K562 (cell line): ENCODE results near the gene TBCC. TPM values are rescaled to one million over a fixed set of nuclear protein-coding genes. Genes with fewer than 3 reads are reported as not detected.

Source experiments
- ATAC-seq: fragments of 200-7000 bp; cut with Tn5 transposase; 3 replicates; pipeline ENCODE4 v1.9.1; 2020; ENCODE audit warnings: moderate library complexity
- BruUV-seq: library from RNA; stranded (reverse); fragments of 400-500 nt; replicated peaks from 2 replicates; lab custom pipeline; 2021; lab: Mats Ljungman, UMichigan
- CTCF ChIA-PET: fragments of 300-600 bp; formaldehyde crosslinking; extraction: SDS; loops from one replicate; lab custom pipeline; 2021; ENCODE audit warnings: low intra/inter-chr PET ratio; lab: Yijun Ruan, JAX
- POLR2A ChIA-PET: fragments of 300-600, 350-650 bp; sonication (Branson Sonifier 250); formaldehyde crosslinking; extraction: SDS; loops from one replicate; lab custom pipeline; 2021; ENCODE audit warnings: antibody characterized with exemption, inconsistent platforms; lab: Yijun Ruan, JAX
- DNase-seq, 4 experiments: peaks; one replicate each; pipeline versions ENCODE4 v3.0.0 to v3.0.0-alpha.2; 2011 to 2018; ENCODE audit warnings: low spot score in 3 of 4, mixed read lengths in 3 of 4; ENCODE audit errors: extremely low read depth in 1 of 4
- FAIRE-seq: peaks from 2 replicates; lab custom pipeline; 2011; peaks lifted over from hg19 to GRCh38; lab: Jason Lieb, UNC
- H2AFZ ChIP-seq: 2 replicates; pipeline ENCODE4 v1.6.0; 2011; ENCODE audit warnings: low read depth, low read length, control low read depth, inconsistent platforms
- H3K27ac ChIP-seq: fragments of 200-600 bp; 3 replicates; pipeline ENCODE4 v1.8.0; 2011; ENCODE audit warnings: low read depth, mild to moderate bottlenecking, control low read depth, inconsistent platforms, low read length, moderate library complexity, mixed read lengths; ENCODE audit errors: extremely low read depth
- H3K27me3 ChIP-seq, 2 experiments: fragments of 300-600 bp in 1 of 2; 2 replicates in 1 of 2; 3 replicates in 1 of 2; pipeline versions ENCODE4 v1.6.0 to v1.8.0; 2011; ENCODE audit warnings: inconsistent platforms in 2 of 2, low read length in 2 of 2, mild to moderate bottlenecking in 1 of 2, mixed read lengths in 1 of 2, moderate library complexity in 1 of 2; ENCODE audit not compliant: control insufficient read depth in 2 of 2, insufficient read depth in 2 of 2
- H3K36me3 ChIP-seq: fragments of 300-600 bp; 3 replicates; pipeline ENCODE4 v1.8.0; 2011; ENCODE audit warnings: mild to moderate bottlenecking, low read length, inconsistent platforms; ENCODE audit not compliant: control insufficient read depth, insufficient read depth
- H3K4me1 ChIP-seq, 2 experiments: fragments of 200-600 bp in 1 of 2; replicated peaks in 1 of 2; 2 replicates in 1 of 2; 3 replicates in 1 of 2; pipeline versions ENCODE4 v1.5.1 to v1.8.0; 2011; ENCODE audit warnings: inconsistent platforms in 2 of 2, low read length in 2 of 2, mild to moderate bottlenecking in 1 of 2, mixed read lengths in 1 of 2, moderate library complexity in 1 of 2; ENCODE audit not compliant: control insufficient read depth in 2 of 2, insufficient read depth in 2 of 2
- H3K4me2 ChIP-seq: 2 replicates; pipeline ENCODE4 v1.6.1; 2011; ENCODE audit warnings: low read length, control low read depth, inconsistent platforms, mixed read lengths; ENCODE audit not compliant: insufficient read depth
- H3K4me3 ChIP-seq: fragments of 200-600 bp; sonication (generic), shearing (Covaris generic); 2 replicates; pipeline ENCODE4 v1.5.1; 2016; ENCODE audit warnings: control low read depth, inconsistent platforms
- H3K79me2 ChIP-seq: fragments of 200-600 bp; 3 replicates; pipeline ENCODE4 v1.8.0; 2011; ENCODE audit warnings: low read length, inconsistent platforms; ENCODE audit not compliant: control insufficient read depth, insufficient read depth
- H3K9ac ChIP-seq, 2 experiments: 2 replicates each; pipeline versions ENCODE4 v1.6.0 to v1.6.1; 2011; ENCODE audit warnings: low read depth in 2 of 2, low read length in 2 of 2, control low read depth in 1 of 2, inconsistent platforms in 1 of 2, mild to moderate bottlenecking in 1 of 2, mixed read lengths in 1 of 2; ENCODE audit not compliant: insufficient read depth in 1 of 2
- H3K9me1 ChIP-seq: one replicate; pipeline ENCODE4 v1.6.0; 2011; ENCODE audit warnings: inconsistent platforms, mild to moderate bottlenecking, low read length, moderate library complexity; ENCODE audit not compliant: control insufficient read depth, insufficient read depth
- H3K9me3 ChIP-seq: replicated peaks from 2 replicates; pipeline ENCODE4 v1.5.1; 2011; ENCODE audit warnings: low read depth, low read length, inconsistent platforms; ENCODE audit not compliant: control insufficient read depth, insufficient read depth
- H4K20me1 ChIP-seq: replicated peaks from 2 replicates; pipeline ENCODE4 v1.6.1; 2011; ENCODE audit warnings: low read length, inconsistent platforms, mixed read lengths; ENCODE audit not compliant: control insufficient read depth, insufficient read depth
- ATF3 ChIP-seq, 2 experiments: fragments of 450-650 bp in 1 of 2; sonication (generic) in 1 of 2; formaldehyde crosslinking in 1 of 2; IDR thresholded peaks in 1 of 2; conservative IDR thresholded peaks in 1 of 2; 2 replicates each; pipeline versions ENCODE4 v1.6.1 to v1.8.1; 2016 to 2023; ENCODE audit warnings: mild to moderate bottlenecking in 2 of 2, moderate library complexity in 2 of 2, inconsistent platforms in 1 of 2, missing genetic modification reagents in 1 of 2
- BRD9 ChIP-seq: fragments of 450-650 bp; IDR thresholded peaks from 2 replicates; pipeline ENCODE4 v1.6.1; 2018; ENCODE audit warnings: low read depth; ENCODE audit not compliant: partially characterized antibody
- HCFC1 ChIP-seq: IDR thresholded peaks from 2 replicates; pipeline ENCODE4 v1.6.1; 2012; ENCODE audit warnings: low read depth, low read length, improper control_type of control experiment
- LARP7 ChIP-seq: fragments of 450-650 bp; IDR thresholded peaks from 2 replicates; pipeline ENCODE4 v1.6.1; 2016
- MBD1 ChIP-seq: fragments of 250-450 bp; sonication (Bioruptor Pico); IDR thresholded peaks from 2 replicates; pipeline ENCODE4 v1.8.0; 2022; ENCODE audit warnings: inconsistent platforms
- SMAD3 ChIP-seq: fragments of 450-650 bp; formaldehyde crosslinking; conservative IDR thresholded peaks from 2 replicates; pipeline ENCODE4 v1.4.0; 2020; ENCODE audit warnings: mild to moderate bottlenecking
- TEAD2 ChIP-seq: fragments of 450-650 bp; IDR thresholded peaks from 2 replicates; pipeline ENCODE4 v1.6.1; 2016; ENCODE audit warnings: missing genetic modification characterization, control low read depth, missing compliant biosample characterization
- TSHZ1 ChIP-seq: fragments of 250-450 bp; sonication (Bioruptor Pico); IDR thresholded peaks from 2 replicates; pipeline ENCODE4 v1.4.0; 2020; ENCODE audit warnings: mild to moderate bottlenecking, moderate library complexity
- ZNF143 ChIP-seq: sonication (generic); formaldehyde crosslinking; IDR thresholded peaks from 2 replicates; pipeline ENCODE4 v1.9.0; 2022; ENCODE audit warnings: mild to moderate bottlenecking, missing genetic modification reagents
- WGBS: fragments of 100-300 bp; shearing (Covaris generic); methylation state at CpG from one replicate; pipeline ENCODE4 v1.1.6; 2016; ENCODE audit warnings: low coverage, mixed read lengths; ENCODE audit not compliant: insufficient coverage; ENCODE audit errors: missing lambda C conversion rate; 5-methylcytosine and 5-hydroxymethylcytosine counted together
- in situ Hi-C: fragments of 300-500 bp; cut with MboI; formaldehyde crosslinking; loops from 4 replicates; pipeline ENCODE4 v1.15.0; 2018; ENCODE audit warnings: inconsistent platforms, mixed read lengths
- intact Hi-C: fragments of 100-400 bp; cut with micrococcal nuclease; formaldehyde crosslinking; loops from 2 replicates; pipeline ENCODE4 v1.14.2; 2022
- polyA plus RNA-seq, 8 experiments: library from polyadenylated mRNA; depleted of rRNA in 4 of 8; stranded (reverse) in 5 of 8; unstranded in 3 of 8; fragments of >200 nt; fragmentation: Nextera tagmentation in 2 of 8; fragmentation: Illumina TruSeq in 1 of 8; extraction: Ambion mirVana in 2 of 8; extraction: Trizol in 1 of 8; gene quantifications; 2 replicates each; pipeline versions ENCODE4 v1.2.1 to v1.2.3, GENCODE V29; 2011 to 2014; ENCODE audit warnings: inconsistent platforms in 1 of 8, missing spikeins in 1 of 8
- total RNA-seq, 7 experiments: library from RNA; depleted of rRNA in 6 of 7; stranded (reverse); fragments of >200 nt in 6 of 7; fragmentation: Illumina TruSeq in 2 of 7; extraction: Trizol in 2 of 7; gene quantifications; 2 replicates each; pipeline versions ENCODE4 v1.2.1 to v1.2.3, GENCODE V29; 2011 to 2021; ENCODE audit warnings: low replicate concordance in 1 of 7
- TF ChIP-seq, protein P1 (sequence below), 3 experiments: fragments of 200-800 bp in 1 of 3; fragments of 250-450 bp in 1 of 3; fragments of 450-650 bp in 1 of 3; sonication (Bioruptor Pico) in 1 of 3; sonication (Bioruptor generic) in 1 of 3; formaldehyde crosslinking in 1 of 3; IDR thresholded peaks; 2 replicates each; pipeline versions ENCODE4 v1.6.1 to v1.8.0; 2016 to 2022; ENCODE audit warnings: mild to moderate bottlenecking in 2 of 3, missing genetic modification characterization in 2 of 3, missing compliant biosample characterization in 1 of 3, moderate library complexity in 1 of 3

TBCC gene
- total and polyA plus RNA-seq, 9 of the 15 experiments (the other 6 are each of a cell fraction or from before 2014, with no cell fraction given) = 2.8 to 34.1 (median 23.3) TPM

DNA sequence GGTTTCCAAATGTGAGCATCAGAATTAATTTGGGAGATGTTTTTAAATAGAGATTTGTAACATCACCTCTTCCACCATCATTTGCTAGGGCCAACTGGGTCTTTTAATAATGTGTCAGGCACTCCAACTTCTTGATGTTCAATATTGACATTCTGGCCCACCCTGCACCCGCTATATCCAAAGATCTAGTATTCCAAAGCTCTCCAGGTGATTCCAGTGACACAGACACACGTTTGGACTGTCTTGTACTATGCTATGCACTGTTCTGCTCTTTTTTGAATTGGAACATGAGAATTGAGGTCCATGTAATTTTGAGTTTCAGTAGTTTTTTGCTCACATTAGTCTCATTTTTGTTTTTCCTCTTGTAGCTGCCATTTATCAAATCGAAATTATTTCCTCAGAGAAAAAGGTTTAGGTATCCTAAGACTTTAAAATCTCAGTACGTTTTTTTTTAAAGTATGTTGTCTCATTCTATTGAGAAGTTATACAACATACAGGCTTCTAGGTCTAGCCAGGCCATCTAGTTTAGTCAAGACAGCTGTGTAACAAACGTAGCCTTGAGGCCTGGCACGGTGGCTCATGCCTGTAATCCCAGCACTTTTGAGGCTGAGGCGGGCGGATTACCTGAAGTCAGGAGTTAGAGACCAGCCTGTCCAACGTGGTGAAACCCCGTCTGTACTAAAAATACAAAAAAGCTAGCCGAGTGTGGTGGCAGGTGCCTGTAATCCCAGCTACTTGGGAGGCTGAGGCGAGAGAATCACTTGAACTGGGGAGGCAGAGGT, 39.0 kb upstream of the TBCC start:
- DNase-seq = no peak
- WGBS = 57% methylated on average over 12 of the region's 12 CpGs
- in situ Hi-C loops (no loop called here), intact Hi-C loops (no loop called here)
- H3K4me2 ChIP-seq = peak overlapping the region; percentile 80
- no TSS peak for BruUV-seq
- ChIA-PET CTCF (no interaction called here), POLR2A (interaction anchor here (0.6 to 8.5 kb wide), 25 partner anchors 9 to 722 kb away, joined by 3 to 73 read pairs (median 4); partner anchors contain the start of genes TBCC and UBR2)
- no peak for ATAC-seq
- no peaks in the 10 kb centered on the region for H4K20me1 ChIP-seq
- FAIRE-seq = no peak
- H3K9me1 ChIP-seq = no peaks in the 10 kb centered on the region
- H3K4me3 ChIP-seq = peak overlapping the region; percentile 77
- H3K27me3 ChIP-seq = no peaks in the 10 kb centered on the region
- H3K4me1 ChIP-seq = peaks cover 24 to 41% of the 10 kb centered on the region in 2 experiments
- H2AFZ ChIP-seq = no peak overlapping the region
- peak overlapping the region; percentile 49 to 95; a peak in 3 of 4 replicates for H3K9ac ChIP-seq
- peaks cover 82% of the 10 kb centered on the region for H3K79me2 ChIP-seq
- H3K9me3 ChIP-seq = no peaks in the 10 kb centered on the region
- no peak overlapping the region for H3K27ac ChIP-seq
- peaks cover 4% of the 10 kb centered on the region; the same call in 1 of the 3 replicates for H3K36me3 ChIP-seq
- TF ChIP-seq LARP7 (no peak), ZNF143 (CRISPR knock-in tag) (no peak), ATF3 (IDR thresholded peaks at IDR 0.05) (no peak), ATF3 (CRISPR knock-in tag; conservative IDR thresholded peaks at IDR 0.05) (0 out of 2 replicates have a peak, but pooled peaks have one; percentile 18), MBD1 (CRISPR knock-in tag) (no peak), TEAD2 (tag) (no peak), SMAD3 (CRISPR knock-in tag) (0 out of 2 replicates have a peak, but pooled peaks have one; percentile 11), TSHZ1 (CRISPR knock-in tag) (no peak), BRD9 (no peak), HCFC1 (no peak)
- TF ChIP-seq, protein P1, sequence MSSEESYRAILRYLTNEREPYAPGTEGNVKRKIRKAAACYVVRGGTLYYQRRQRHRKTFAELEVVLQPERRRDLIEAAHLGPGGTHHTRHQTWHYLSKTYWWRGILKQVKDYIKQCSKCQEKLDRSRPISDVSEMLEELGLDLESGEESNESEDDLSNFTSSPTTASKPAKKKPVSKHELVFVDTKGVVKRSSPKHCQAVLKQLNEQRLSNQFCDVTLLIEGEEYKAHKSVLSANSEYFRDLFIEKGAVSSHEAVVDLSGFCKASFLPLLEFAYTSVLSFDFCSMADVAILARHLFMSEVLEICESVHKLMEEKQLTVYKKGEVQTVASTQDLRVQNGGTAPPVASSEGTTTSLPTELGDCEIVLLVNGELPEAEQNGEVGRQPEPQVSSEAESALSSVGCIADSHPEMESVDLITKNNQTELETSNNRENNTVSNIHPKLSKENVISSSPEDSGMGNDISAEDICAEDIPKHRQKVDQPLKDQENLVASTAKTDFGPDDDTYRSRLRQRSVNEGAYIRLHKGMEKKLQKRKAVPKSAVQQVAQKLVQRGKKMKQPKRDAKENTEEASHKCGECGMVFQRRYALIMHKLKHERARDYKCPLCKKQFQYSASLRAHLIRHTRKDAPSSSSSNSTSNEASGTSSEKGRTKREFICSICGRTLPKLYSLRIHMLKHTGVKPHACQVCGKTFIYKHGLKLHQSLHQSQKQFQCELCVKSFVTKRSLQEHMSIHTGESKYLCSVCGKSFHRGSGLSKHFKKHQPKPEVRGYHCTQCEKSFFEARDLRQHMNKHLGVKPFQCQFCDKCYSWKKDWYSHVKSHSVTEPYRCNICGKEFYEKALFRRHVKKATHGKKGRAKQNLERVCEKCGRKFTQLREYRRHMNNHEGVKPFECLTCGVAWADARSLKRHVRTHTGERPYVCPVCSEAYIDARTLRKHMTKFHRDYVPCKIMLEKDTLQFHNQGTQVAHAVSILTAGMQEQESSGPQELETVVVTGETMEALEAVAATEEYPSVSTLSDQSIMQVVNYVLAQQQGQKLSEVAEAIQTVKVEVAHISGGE (CRISPR knock-in tag; IDR thresholded peaks at IDR 0.05) = no peak
